Neural cell (in vitro differentiated cells): ENCODE data around the gene ERICH6. TPM values are rescaled to one million over a fixed set of nuclear protein-coding genes. Genes with fewer than 3 reads are reported as not detected.

Source experiments
- H2AFZ ChIP-seq: fragments of 200-600, 300-800 bp; sonication (generic), shearing (Covaris generic); 2 replicates; pipeline ENCODE4 v1.6.0; 2014; ENCODE audit warnings: low read depth, mild to moderate bottlenecking, antibody characterized with exemption, low read length, moderate library complexity
- H3F3A ChIP-seq: fragments of 200-600 bp; shearing (Covaris generic); 2 replicates; pipeline ENCODE4 v1.6.1; 2016; ENCODE audit warnings: mild to moderate bottlenecking, moderate library complexity, mixed read lengths, antibody characterized with exemption, low read length; ENCODE audit not compliant: insufficient read depth, poor library complexity, severe bottlenecking
- H3K27ac ChIP-seq: fragments of 200-600, 300-800 bp; sonication (generic), shearing (Covaris generic); 2 replicates; pipeline ENCODE4 v1.5.1; 2014; ENCODE audit warnings: mild to moderate bottlenecking, low read length, moderate library complexity
- H3K27me3 ChIP-seq: fragments of 300-800, 200-600 bp; sonication (generic), shearing (Covaris generic); 2 replicates; pipeline ENCODE4 v1.6.0; 2014; ENCODE audit warnings: mild to moderate bottlenecking, low read depth, low read length, moderate library complexity; ENCODE audit not compliant: insufficient read depth
- H3K36me3 ChIP-seq: fragments of 300-800, 200-600 bp; sonication (generic), shearing (Covaris generic); 2 replicates; pipeline ENCODE4 v1.5.1; 2014; ENCODE audit warnings: mild to moderate bottlenecking, antibody characterized with exemption, low read length, moderate library complexity; ENCODE audit not compliant: insufficient read depth
- H3K4me2 ChIP-seq: fragments of 300-800, 200-600 bp; sonication (generic), shearing (Covaris generic); 2 replicates; pipeline ENCODE4 v1.6.0; 2014; ENCODE audit warnings: mild to moderate bottlenecking, low read length
- H3K4me3 ChIP-seq: fragments of 300-800, 200-600 bp; sonication (generic), shearing (Covaris generic); 2 replicates; pipeline ENCODE4 v1.5.1; 2014; ENCODE audit warnings: mild to moderate bottlenecking, low read length, moderate library complexity
- H3K79me2 ChIP-seq: fragments of 200-600 bp; shearing (Covaris generic); replicated peaks from 2 replicates; pipeline ENCODE4 v1.6.0; 2014; ENCODE audit warnings: mild to moderate bottlenecking, low read length, moderate library complexity; ENCODE audit not compliant: insufficient read depth
- H3K9ac ChIP-seq: fragments of 300-800, 200-600 bp; sonication (generic), shearing (Covaris generic); 2 replicates; pipeline ENCODE4 v1.6.1; 2016; ENCODE audit warnings: mild to moderate bottlenecking, low read length, mixed read lengths
- H3K9me2 ChIP-seq: fragments of 200-600 bp; shearing (Covaris generic); 2 replicates; pipeline ENCODE4 v1.6.1; 2016; ENCODE audit warnings: mild to moderate bottlenecking, low read length, mixed read lengths; ENCODE audit not compliant: insufficient read depth
- H3K9me3 ChIP-seq: fragments of 200-600, 300-800 bp; sonication (generic), shearing (Covaris generic); 2 replicates; pipeline ENCODE4 v1.6.1; 2016; ENCODE audit warnings: mild to moderate bottlenecking, mixed run types, low read length, moderate library complexity, mixed read lengths
- H4K20me1 ChIP-seq: fragments of 200-600 bp; shearing (Covaris generic); 2 replicates; pipeline ENCODE4 v1.6.1; 2016; ENCODE audit warnings: mild to moderate bottlenecking, mixed run types; ENCODE audit not compliant: insufficient read depth
- EP300 ChIP-seq: fragments of 450-650 bp; conservative IDR thresholded peaks from 2 replicates; pipeline ENCODE4 v1.6.1; 2014; ENCODE audit warnings: antibody characterized with exemption, mild to moderate bottlenecking, moderate library complexity; ENCODE audit not compliant: poor library complexity, severe bottlenecking
- EZH2 ChIP-seq: fragments of 200-600, 300-800 bp; shearing (Covaris generic), sonication (generic); IDR thresholded peaks from 2 replicates; pipeline ENCODE4 v1.6.1; 2014; ENCODE audit warnings: antibody characterized with exemption, low read length, borderline replicate concordance, mild to moderate bottlenecking; ENCODE audit not compliant: insufficient read depth, poor library complexity, severe bottlenecking
- MXI1 ChIP-seq: fragments of 450-650 bp; conservative IDR thresholded peaks from 2 replicates; pipeline ENCODE4 v1.6.1; 2014; ENCODE audit warnings: antibody characterized with exemption, mild to moderate bottlenecking; ENCODE audit not compliant: poor library complexity, severe bottlenecking
- POLR2AphosphoS5 ChIP-seq: IDR thresholded peaks from 2 replicates; pipeline ENCODE4 v1.6.1; 2012
- RAD21 ChIP-seq: fragments of 450-650 bp; conservative IDR thresholded peaks from 2 replicates; pipeline ENCODE4 v1.6.1; 2014; ENCODE audit warnings: antibody characterized with exemption, mild to moderate bottlenecking, moderate library complexity
- REST ChIP-seq: IDR thresholded peaks from 2 replicates; pipeline ENCODE4 v1.6.1; 2012; ENCODE audit warnings: borderline replicate concordance
- SMC3 ChIP-seq: fragments of 450-650 bp; conservative IDR thresholded peaks from 2 replicates; pipeline ENCODE4 v1.6.1; 2014; ENCODE audit warnings: antibody characterized with exemption, mild to moderate bottlenecking, moderate library complexity; ENCODE audit not compliant: poor library complexity
- TAF1 ChIP-seq: IDR thresholded peaks from 2 replicates; pipeline ENCODE4 v1.6.1; 2012; ENCODE audit warnings: low read depth
- polyA plus RNA-seq: library from polyadenylated mRNA; depleted of rRNA; stranded (reverse); fragments of >200 nt; gene quantifications from 2 replicates; pipeline ENCODE4 v1.2.3, GENCODE V29; 2014
- TF ChIP-seq, protein P1 (sequence below): fragments of 450-650 bp; IDR thresholded peaks from 2 replicates; pipeline ENCODE4 v1.5.1; 2014; ENCODE audit warnings: antibody characterized with exemption, mild to moderate bottlenecking, moderate library complexity; ENCODE audit not compliant: poor library complexity, severe bottlenecking

Gene ERICH6
- polyA plus RNA-seq, 1 donor from 2014 or later, result not detected

DNA sequence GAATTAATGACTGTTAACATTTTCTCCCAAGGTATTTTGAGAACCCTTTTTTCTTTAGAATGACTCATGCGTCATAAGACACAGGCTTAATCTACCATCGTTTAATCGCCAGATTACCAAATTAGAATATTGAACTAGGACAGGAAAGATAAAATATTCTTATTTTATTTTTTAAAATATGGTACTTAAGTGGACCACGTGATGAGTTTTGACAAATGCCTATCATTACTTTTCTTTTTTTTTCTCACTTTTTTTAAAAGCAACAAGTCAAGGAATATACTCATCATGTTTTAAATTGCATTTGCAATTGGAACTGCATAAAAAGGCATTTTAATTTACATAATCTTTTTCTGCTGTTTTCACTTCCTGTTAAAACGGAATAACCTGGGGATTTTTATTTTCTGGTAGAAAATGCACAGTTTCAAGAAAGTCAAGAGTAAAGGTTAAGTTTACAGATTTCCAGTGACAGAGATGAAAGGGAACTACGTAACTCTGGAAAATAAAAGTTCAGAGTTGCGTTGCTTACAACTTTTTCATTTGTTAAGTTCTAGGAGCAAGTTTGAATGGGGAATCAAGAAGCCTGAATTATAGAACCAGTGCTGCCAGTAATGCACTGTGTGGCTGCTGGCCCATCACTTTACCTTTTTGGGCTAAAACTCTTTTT is 35.6 kb upstream of the ERICH6 start:
- Histone ChIP-seq H3K9ac (no peak overlapping the region), H3K27ac (no peak overlapping the region), H3K79me2 (no peaks in the 10 kb centered on the region), H2AFZ (no peak overlapping the region), H3K4me2 (no peak overlapping the region), H3K9me3 (no peaks in the 10 kb centered on the region), H3K36me3 (no peaks in the 10 kb centered on the region), H3F3A (no peaks in the 10 kb centered on the region), H3K9me2 (no peaks in the 10 kb centered on the region), H3K4me3 (no peak overlapping the region), H4K20me1 (no peaks in the 10 kb centered on the region), H3K27me3 (no peaks in the 10 kb centered on the region)
- TF ChIP-seq EP300 (no peak), SMC3 (no peak), RAD21 (no peak)
- TF ChIP-seq, protein P1, sequence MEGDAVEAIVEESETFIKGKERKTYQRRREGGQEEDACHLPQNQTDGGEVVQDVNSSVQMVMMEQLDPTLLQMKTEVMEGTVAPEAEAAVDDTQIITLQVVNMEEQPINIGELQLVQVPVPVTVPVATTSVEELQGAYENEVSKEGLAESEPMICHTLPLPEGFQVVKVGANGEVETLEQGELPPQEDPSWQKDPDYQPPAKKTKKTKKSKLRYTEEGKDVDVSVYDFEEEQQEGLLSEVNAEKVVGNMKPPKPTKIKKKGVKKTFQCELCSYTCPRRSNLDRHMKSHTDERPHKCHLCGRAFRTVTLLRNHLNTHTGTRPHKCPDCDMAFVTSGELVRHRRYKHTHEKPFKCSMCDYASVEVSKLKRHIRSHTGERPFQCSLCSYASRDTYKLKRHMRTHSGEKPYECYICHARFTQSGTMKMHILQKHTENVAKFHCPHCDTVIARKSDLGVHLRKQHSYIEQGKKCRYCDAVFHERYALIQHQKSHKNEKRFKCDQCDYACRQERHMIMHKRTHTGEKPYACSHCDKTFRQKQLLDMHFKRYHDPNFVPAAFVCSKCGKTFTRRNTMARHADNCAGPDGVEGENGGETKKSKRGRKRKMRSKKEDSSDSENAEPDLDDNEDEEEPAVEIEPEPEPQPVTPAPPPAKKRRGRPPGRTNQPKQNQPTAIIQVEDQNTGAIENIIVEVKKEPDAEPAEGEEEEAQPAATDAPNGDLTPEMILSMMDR, result no peak

DNA sequence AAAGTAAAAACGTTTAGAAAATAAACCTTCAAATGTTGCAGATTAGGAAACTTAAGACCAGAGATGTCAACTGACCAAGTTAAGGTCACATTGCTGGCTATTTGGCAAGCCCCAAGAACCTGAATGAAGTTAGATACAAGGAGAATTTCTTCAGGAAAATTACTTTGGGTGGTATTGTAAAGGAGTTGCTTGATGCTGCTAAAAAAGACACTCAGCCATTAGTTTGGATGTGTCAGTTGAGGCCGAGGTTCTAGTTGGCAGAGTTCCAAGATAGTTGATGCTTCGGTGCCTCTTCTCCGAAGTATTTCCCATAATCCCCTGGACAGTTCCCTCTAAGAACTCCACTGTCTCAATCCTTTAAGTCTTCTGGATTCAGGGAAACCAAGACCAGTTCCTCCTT is 35.0 kb upstream of the ERICH6 start:
- Histone ChIP-seq H3K9me3 (no peaks in the 10 kb centered on the region), H2AFZ (no peak overlapping the region), H3K9me2 (no peaks in the 10 kb centered on the region), H3K9ac (no peak overlapping the region), H3K27me3 (no peaks in the 10 kb centered on the region), H3K79me2 (no peaks in the 10 kb centered on the region), H3K4me2 (no peak overlapping the region), H3K36me3 (no peaks in the 10 kb centered on the region), H3K27ac (no peak overlapping the region), H3K4me3 (no peak overlapping the region), H3F3A (no peaks in the 10 kb centered on the region), H4K20me1 (no peaks in the 10 kb centered on the region)
- TF ChIP-seq EP300 (no peak), SMC3 (no peak), MXI1 (no peak), POLR2AphosphoS5 (no peak), TAF1 (no peak), EZH2 (no peak), RAD21 (no peak), REST (no peak)
- TF ChIP-seq, protein P1, result no peak
